Measurements from ENCODE around the gene TRMT13. TPM values are rescaled to one million over a fixed set of nuclear protein-coding genes. Genes with fewer than 3 reads are reported as not detected.
A peak's percentile ranks its signal among the peaks of the same experiment; 100 is the strongest.

Gene TRMT13
- total and polyA plus RNA-seq, 2 of the 13 experiments (the other 11 are each of a cell fraction or from before 2014, with no cell fraction given) = 10.0 to 12.4 TPM

GRCh38 chr1:100132566-100133477, at the start of gene TRMT13, which contains the start of gene SASS6 (continued):
- TF ChIP-seq TBX2 (CRISPR knock-in tag; IDR thresholded peaks at IDR 0.05; ENCODE audit: borderline replicate concordance) = peak; percentile 85; the same call in 1 of the 2 replicates
- TF ChIP-seq MED13 (CRISPR knock-in tag; IDR thresholded peaks at IDR 0.05) = peak; percentile 74; the same call in 1 of the 2 replicates
- TF ChIP-seq ZFP91 (CRISPR knock-in tag; IDR thresholded peaks at IDR 0.05; ENCODE audit: borderline replicate concordance) = peak; percentile 90
- TF ChIP-seq KLF6 (CRISPR knock-in tag; IDR thresholded peaks at IDR 0.05) = peak; percentile 80; the same call in 1 of the 2 replicates
- TF ChIP-seq ZNF510 (CRISPR knock-in tag; IDR thresholded peaks at IDR 0.05; ENCODE audit: low read depth) = peak; percentile 47; the same call in 1 of the 2 replicates
- peak; percentile 82; the same call in 1 of the 2 replicates for TF ChIP-seq IRF9 (CRISPR knock-in tag; IDR thresholded peaks at IDR 0.05; ENCODE audit: borderline replicate concordance)
- peak; percentile 91 for TF ChIP-seq PHF8 (CRISPR knock-in tag; IDR thresholded peaks at IDR 0.05)
- TF ChIP-seq RBAK (CRISPR knock-in tag; IDR thresholded peaks at IDR 0.05) = no peak
- peak; percentile 61 for TF ChIP-seq ARID5B (CRISPR knock-in tag; IDR thresholded peaks at IDR 0.05)
- TF ChIP-seq ARNTL (CRISPR knock-in tag; IDR thresholded peaks at IDR 0.05) = 0 out of 2 replicates have a peak, but pooled peaks have one; percentile 34
- no peak for TF ChIP-seq ZNF326 (CRISPR knock-in tag; IDR thresholded peaks at IDR 0.05; ENCODE audit: borderline replicate concordance)
- no peak for TF ChIP-seq GLI4 (CRISPR knock-in tag; IDR thresholded peaks at IDR 0.05; ENCODE audit: borderline replicate concordance)
- 0 out of 2 replicates have a peak, but pooled peaks have one; percentile 65 for TF ChIP-seq ZFP82 (CRISPR knock-in tag; IDR thresholded peaks at IDR 0.05; ENCODE audit: borderline replicate concordance)
- peak; percentile 64; the same call in 1 of the 2 replicates for TF ChIP-seq ZNF790 (CRISPR knock-in tag; IDR thresholded peaks at IDR 0.05; ENCODE audit: borderline replicate concordance)
- TF ChIP-seq SP140L (CRISPR knock-in tag; IDR thresholded peaks at IDR 0.05; ENCODE audit: borderline replicate concordance) = 0 out of 2 replicates have a peak, but pooled peaks have one; percentile 35
- TF ChIP-seq SNRNP70 (IDR thresholded peaks at IDR 0.05; ENCODE audit: low read depth, low read length) = no peak
- peak; percentile 96 for TF ChIP-seq CREM (IDR thresholded peaks at IDR 0.05)
- TF ChIP-seq CREM (CRISPR knock-in tag; IDR thresholded peaks at IDR 0.05) = no peak
- peak; percentile 67 for TF ChIP-seq RXRB (CRISPR knock-in tag; IDR thresholded peaks at IDR 0.05; ENCODE audit: borderline replicate concordance)
- TF ChIP-seq SMAD1 (CRISPR knock-in tag; IDR thresholded peaks at IDR 0.05; ENCODE audit: borderline replicate concordance, low read depth) = peak; percentile 96; the same call in 1 of the 2 replicates
- peak; percentile 97 for TF ChIP-seq THAP11 (CRISPR knock-in tag; IDR thresholded peaks at IDR 0.05)
- peak; percentile 69 for TF ChIP-seq MED8 (CRISPR knock-in tag; IDR thresholded peaks at IDR 0.05; ENCODE audit: insufficient replicate concordance)
- peak; percentile 88; the same call in 1 of the 2 replicates for TF ChIP-seq YEATS2 (CRISPR knock-in tag; IDR thresholded peaks at IDR 0.05; ENCODE audit: borderline replicate concordance)

All from HepG2 (cell line).